Sigmoid colon (tissue), 7 donors: ENCODE results near the gene CNTN2. TPM values are rescaled to one million over a fixed set of nuclear protein-coding genes. Genes with fewer than 3 reads are reported as not detected.

Source experiments
- DNase-seq: peaks from one replicate; pipeline ENCODE4 v3.0.0-alpha.2; 2019
- H3K27ac ChIP-seq, 4 donors: fragments of 200-600 bp; sonication (generic); one replicate each; pipeline ENCODE4 v1.5.1; 2016 to 2019; ENCODE audit warnings: mild to moderate bottlenecking in 1 of 4
- H3K27me3 ChIP-seq, 3 donors: fragments of 200-600 bp; sonication (generic); one replicate each; pipeline ENCODE4 v1.5.1; 2019; ENCODE audit warnings: mild to moderate bottlenecking in 1 of 3
- H3K36me3 ChIP-seq, 4 donors: fragments of 200-600 bp; sonication (generic); one replicate each; pipeline ENCODE4 v1.5.1; 2016 to 2019
- H3K4me1 ChIP-seq, 4 donors: fragments of 200-600 bp; sonication (generic); one replicate each; pipeline ENCODE4 v1.5.1; 2017 to 2019
- H3K4me3 ChIP-seq, 4 donors: fragments of 200-600 bp; sonication (generic); one replicate each; pipeline ENCODE4 v1.5.1; 2017 to 2019; ENCODE audit warnings: mild to moderate bottlenecking in 2 of 4, moderate library complexity in 1 of 4
- H3K9me3 ChIP-seq, 4 donors: fragments of 200-600 bp in 3 of 4; sonication (generic) in 3 of 4; one replicate each; pipeline versions ENCODE4 v1.5.1 to v1.6.1; 2013 to 2019
- CTCF ChIP-seq, 4 experiments: fragments of 450-650 bp in 3 of 4; fragments of 200-600 bp in 1 of 4; IDR thresholded peaks; one replicate each; pipeline ENCODE4 v1.5.1; 2016 to 2019; ENCODE audit warnings: antibody characterized with exemption in 4 of 4, mild to moderate bottlenecking in 3 of 4, moderate library complexity in 2 of 4
- EP300 ChIP-seq, 4 donors: sonication (generic); formaldehyde crosslinking; IDR thresholded peaks; one replicate each; pipeline ENCODE4 v1.6.1; 2017; ENCODE audit warnings: antibody characterized with exemption in 4 of 4
- POLR2A ChIP-seq, 2 donors: fragments of 450-650 bp; IDR thresholded peaks; one replicate each; pipeline ENCODE4 v1.6.1; 2016; ENCODE audit warnings: antibody characterized with exemption in 2 of 2, mild to moderate bottlenecking in 2 of 2, moderate library complexity in 2 of 2
- POLR2AphosphoS5 ChIP-seq, 4 donors: sonication (generic); formaldehyde crosslinking; IDR thresholded peaks; one replicate each; pipeline ENCODE4 v1.6.1; 2017; ENCODE audit warnings: antibody characterized with exemption in 4 of 4
- WGBS, 2 donors: extraction: QIAGEN DNeasy Blood & Tissue Kit; methylation state at CpG; one replicate each; pipeline ENCODE4 v1.1.7; 2013; 5-methylcytosine and 5-hydroxymethylcytosine counted together
- intact Hi-C: fragments of 100-400 bp; cut with DNase I; formaldehyde crosslinking; loops from one replicate; pipeline ENCODE4 v1.15.1; 2023
- polyA plus RNA-seq, 3 donors: library from polyadenylated mRNA; stranded (reverse); fragments of 200-250 nt; gene quantifications; one replicate each; pipeline ENCODE4 v1.2.3, GENCODE V29; 2013
- total RNA-seq, 4 donors: library from RNA; depleted of rRNA; stranded (reverse); fragments of >200 nt; gene quantifications; one replicate each; pipeline ENCODE4 v1.1.0, GENCODE V29; 2016
- donor health status: healthy with polysubstance abuse.
- donor health status: Bipolar disorder and iron deficiency.
- donor health status: healthy.

Gene CNTN2
- total and polyA plus RNA-seq, 7 donors = 0.46 to 4.4 (median 2.2) TPM; not detected in 1

GRCh38 chr1:205013683-205014367 lies 29.2 kb upstream of the CNTN2 start:
- no peak overlapping the region for H3K27ac ChIP-seq
- peaks cover 0 to 14% (median 8%) of the 10 kb centered on the region in 4 donors for H3K4me1 ChIP-seq
- TF ChIP-seq EP300 (IDR thresholded peaks at IDR 0.05) = no peak
- TF ChIP-seq POLR2AphosphoS5 (IDR thresholded peaks at IDR 0.05) = no peak
- TF ChIP-seq CTCF (IDR thresholded peaks at IDR 0.05) = no peak
- no peak for TF ChIP-seq POLR2A (IDR thresholded peaks at IDR 0.05)
- no peaks in the 10 kb centered on the region for H3K9me3 ChIP-seq
- intact Hi-C loops = no loop called here
- H3K36me3 ChIP-seq = peaks cover 0 to 14% (median 0%) of the 10 kb centered on the region in 4 donors
- no peaks in the 10 kb centered on the region for H3K27me3 ChIP-seq
- DNase-seq = peak; percentile 79
- H3K4me3 ChIP-seq = no peak overlapping the region
- 26 to 50% methylated on average over 6 of the region's 6 CpGs for WGBS, 2 donors

DNA sequence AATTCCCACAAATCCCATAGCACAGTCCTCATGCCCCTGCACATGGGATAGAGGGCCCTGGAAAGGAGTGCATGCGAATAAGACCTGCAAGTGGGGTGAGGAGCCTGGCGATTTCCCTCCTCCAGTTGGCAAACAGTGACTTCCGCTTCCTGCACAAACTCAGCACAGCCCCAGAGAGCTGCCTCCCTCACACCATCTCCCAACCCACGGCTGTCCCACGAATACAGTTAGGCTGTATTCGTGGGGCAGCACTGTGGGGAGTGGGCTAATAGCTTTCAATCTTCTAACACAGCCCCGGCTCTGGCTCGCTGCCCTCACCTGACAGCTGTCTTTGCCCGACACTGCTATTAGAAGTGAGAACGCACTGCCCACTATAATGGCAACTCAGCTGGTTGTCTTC lies 28.2 kb upstream of the CNTN2 start:
- intact Hi-C loops = no loop called here
- Histone ChIP-seq H3K36me3 (peaks cover 0 to 14% (median 0%) of the 10 kb centered on the region in 4 donors), H3K27me3 (no peaks in the 10 kb centered on the region), H3K4me1 (peaks cover 0 to 14% (median 8%) of the 10 kb centered on the region in 4 donors), H3K27ac (no peak overlapping the region), H3K4me3 (no peak overlapping the region), H3K9me3 (no peaks in the 10 kb centered on the region)
- no peak for DNase-seq
- no peak for TF ChIP-seq CTCF (IDR thresholded peaks at IDR 0.05)
- TF ChIP-seq POLR2AphosphoS5 (IDR thresholded peaks at IDR 0.05) = no peak
- TF ChIP-seq POLR2A (IDR thresholded peaks at IDR 0.05) = no peak
- TF ChIP-seq EP300 (IDR thresholded peaks at IDR 0.05) = no peak
- WGBS, 2 donors = 75 to 80% methylated on average over 10 of the region's 10 CpGs

- no peak for DNase-seq
- TF ChIP-seq CTCF (IDR thresholded peaks at IDR 0.05) (no peak), EP300 (IDR thresholded peaks at IDR 0.05) (no peak), POLR2A (IDR thresholded peaks at IDR 0.05) (no peak), POLR2AphosphoS5 (IDR thresholded peaks at IDR 0.05) (no peak)
- H3K27me3 ChIP-seq = no peaks in the 10 kb centered on the region
- H3K4me1 ChIP-seq = peaks cover 0 to 14% (median 8%) of the 10 kb centered on the region in 4 donors
- 83 to 86% methylated on average over 9 of the region's 9 CpGs for WGBS, 2 donors
- H3K9me3 ChIP-seq = no peaks in the 10 kb centered on the region
- peaks cover 0 to 14% (median 0%) of the 10 kb centered on the region in 4 donors for H3K36me3 ChIP-seq
- no peak overlapping the region for H3K27ac ChIP-seq
- H3K4me3 ChIP-seq = no peak overlapping the region
- intact Hi-C loops = no loop called here
Observed at GRCh38 chr1:205015241-205015640, 27.8 kb upstream of the CNTN2 start.

DNA sequence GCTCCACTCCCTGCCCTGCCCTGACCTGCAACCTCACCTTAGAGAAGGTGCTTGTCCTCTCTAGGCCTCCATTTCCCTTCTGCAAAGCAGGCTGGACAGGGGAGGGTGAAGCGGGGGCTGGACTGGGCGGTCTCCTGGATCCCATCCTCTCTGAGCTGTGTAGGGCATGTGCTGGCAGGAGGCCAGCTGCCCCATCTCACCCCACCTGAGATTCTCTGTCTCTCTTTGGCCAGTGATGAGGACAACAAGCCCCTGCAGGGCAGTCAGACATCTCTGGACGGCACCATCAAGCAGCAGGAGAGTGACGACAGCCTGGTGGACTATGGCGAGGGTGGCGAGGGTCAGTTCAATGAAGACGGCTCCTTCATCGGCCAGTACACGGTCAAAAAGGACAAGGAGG lies 26.9 kb upstream of the CNTN2 start:
- Histone ChIP-seq H3K27me3 (no peaks in the 10 kb centered on the region), H3K9me3 (no peaks in the 10 kb centered on the region), H3K4me1 (peaks cover 0 to 14% (median 8%) of the 10 kb centered on the region in 4 donors), H3K36me3 (peaks cover 0 to 14% (median 0%) of the 10 kb centered on the region in 4 donors), H3K27ac (no peak overlapping the region), H3K4me3 (no peak overlapping the region)
- WGBS, 2 donors = 94 to 95% methylated on average over 9 of the region's 9 CpGs
- TF ChIP-seq CTCF (IDR thresholded peaks at IDR 0.05) (no peak), POLR2A (IDR thresholded peaks at IDR 0.05) (no peak), EP300 (IDR thresholded peaks at IDR 0.05) (no peak), POLR2AphosphoS5 (IDR thresholded peaks at IDR 0.05) (no peak)
- no peak for DNase-seq
- intact Hi-C loops = no loop called here
